ENCODE measurements around the gene SFT2D1.

GRCh38 chr6:166334878-166335277, 7.5 kb downstream of the SFT2D1 start:
- TF ChIP-seq CTCF (IDR thresholded peaks at IDR 0.05; ENCODE audit: low read length) (no peak), EZH2 (optimal IDR thresholded peaks at IDR 0.05; ENCODE audit: low read depth, low read length) (no peak)
